PC-3 (cell line): ENCODE measurements around the gene GABRA1.

ENCODE experiments used
- CTCF ChIP-seq: fragments of 300-600 bp; sonication (generic); conservative IDR thresholded peaks from 2 replicates; pipeline ENCODE4 v1.5.1; 2017; ENCODE audit warnings: antibody characterized with exemption, low read depth, mild to moderate bottlenecking, low read length
- EZH2 ChIP-seq: fragments of 300-600 bp; sonication (generic); IDR thresholded peaks from one replicate; pipeline ENCODE4 v1.6.1; 2017; ENCODE audit warnings: antibody characterized with exemption, mild to moderate bottlenecking, low read length; ENCODE audit not compliant: unreplicated experiment
- EZH2phosphoT487 ChIP-seq: fragments of 300-600 bp; sonication (generic); IDR thresholded peaks from 2 replicates; pipeline ENCODE4 v1.6.1; 2018; ENCODE audit warnings: mild to moderate bottlenecking, antibody characterized with exemption, low read length, borderline replicate concordance

GRCh38 chr5:161857358-161857757 is 9.4 kb downstream of the GABRA1 start:
- TF ChIP-seq CTCF (no peak), EZH2 (no peak), EZH2phosphoT487 (no peak)
